Loucy (cell line): ENCODE data around the gene CD101.

Experiments
- EZH2phosphoT487 ChIP-seq: fragments of 200-600 bp; IDR thresholded peaks from 2 replicates; pipeline ENCODE4 v1.6.1; 2018; ENCODE audit warnings: antibody characterized with exemption, mild to moderate bottlenecking, moderate library complexity, borderline replicate concordance
- TF ChIP-seq, protein P1 (sequence below): fragments of 200-600 bp; sonication (generic); conservative IDR thresholded peaks from 2 replicates; pipeline ENCODE4 v1.5.1; 2014; ENCODE audit warnings: mild to moderate bottlenecking, antibody characterized with exemption, low read length

DNA sequence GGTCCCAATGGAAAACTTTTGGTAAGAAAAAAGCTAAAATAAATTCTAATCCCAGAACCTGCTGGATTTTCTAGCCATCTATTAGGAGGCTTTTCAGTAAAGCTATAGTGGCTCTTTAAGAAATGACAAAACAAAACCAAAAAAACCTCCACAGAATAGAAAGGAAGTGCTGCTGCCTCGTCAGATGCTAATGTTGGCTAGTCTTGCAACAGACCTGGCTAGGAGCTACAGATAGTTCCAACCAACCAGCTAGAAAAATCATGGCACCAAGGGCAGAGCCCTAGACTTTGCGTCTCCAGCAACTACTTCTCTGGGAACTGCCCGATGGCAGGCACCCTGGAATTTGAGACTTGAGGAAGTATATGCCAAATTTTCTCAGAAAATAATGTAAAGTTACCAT is 7.6 kb downstream of the CD101 start:
- TF ChIP-seq, protein P1, sequence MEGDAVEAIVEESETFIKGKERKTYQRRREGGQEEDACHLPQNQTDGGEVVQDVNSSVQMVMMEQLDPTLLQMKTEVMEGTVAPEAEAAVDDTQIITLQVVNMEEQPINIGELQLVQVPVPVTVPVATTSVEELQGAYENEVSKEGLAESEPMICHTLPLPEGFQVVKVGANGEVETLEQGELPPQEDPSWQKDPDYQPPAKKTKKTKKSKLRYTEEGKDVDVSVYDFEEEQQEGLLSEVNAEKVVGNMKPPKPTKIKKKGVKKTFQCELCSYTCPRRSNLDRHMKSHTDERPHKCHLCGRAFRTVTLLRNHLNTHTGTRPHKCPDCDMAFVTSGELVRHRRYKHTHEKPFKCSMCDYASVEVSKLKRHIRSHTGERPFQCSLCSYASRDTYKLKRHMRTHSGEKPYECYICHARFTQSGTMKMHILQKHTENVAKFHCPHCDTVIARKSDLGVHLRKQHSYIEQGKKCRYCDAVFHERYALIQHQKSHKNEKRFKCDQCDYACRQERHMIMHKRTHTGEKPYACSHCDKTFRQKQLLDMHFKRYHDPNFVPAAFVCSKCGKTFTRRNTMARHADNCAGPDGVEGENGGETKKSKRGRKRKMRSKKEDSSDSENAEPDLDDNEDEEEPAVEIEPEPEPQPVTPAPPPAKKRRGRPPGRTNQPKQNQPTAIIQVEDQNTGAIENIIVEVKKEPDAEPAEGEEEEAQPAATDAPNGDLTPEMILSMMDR = no peak
- TF ChIP-seq EZH2phosphoT487 = no peak
